Measurements from ENCODE around the gene DSC2. TPM values are rescaled to one million over a fixed set of nuclear protein-coding genes. Genes with fewer than 3 reads are reported as not detected.
"Not testable (repeated sequence)": the region's sequence is repeated elsewhere in the genome, so short reads cannot be mapped to it uniquely, and the experiment has no call there.

DSC2 gene
- total and polyA plus RNA-seq, 2 donors (not counting 1 experiment from before 2014, with no cell fraction given) = under 0.01 TPM; not detected in 1

DNA sequence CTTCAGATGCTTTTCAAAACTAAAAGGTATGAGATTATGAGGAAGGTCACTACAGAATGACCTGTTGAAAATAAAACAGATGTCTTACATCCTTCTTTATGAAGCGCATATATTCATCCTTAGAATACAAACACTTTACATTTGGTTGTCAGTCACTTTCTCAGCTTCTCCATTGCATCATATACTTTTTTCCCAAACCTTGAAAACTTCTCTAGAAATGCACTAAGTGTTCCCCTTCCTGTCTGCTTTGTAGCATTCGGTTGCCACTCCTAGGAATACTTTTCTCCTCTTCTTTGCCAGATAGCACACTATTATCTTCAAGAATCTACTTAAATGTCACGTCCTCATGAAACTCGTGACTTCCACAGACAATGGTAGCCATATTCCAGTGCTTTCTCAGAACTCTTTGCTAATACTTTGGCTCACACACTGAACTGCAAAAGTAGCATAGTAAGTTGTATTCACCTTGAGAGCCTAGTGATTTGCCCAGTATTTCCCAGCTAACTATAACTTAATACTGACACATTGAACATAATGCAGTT, 32.8 kb upstream of the DSC2 start:
- Histone ChIP-seq H4K20me1 (ENCODE audit: control insufficient read depth, extremely low read depth, insufficient read depth, low read length) (no peaks in the 10 kb centered on the region), H3K4me1 (ENCODE audit: control insufficient read depth, extremely low read depth, insufficient read depth, low read length) (no peaks in the 10 kb centered on the region), H3K27ac (ENCODE audit: insufficient read depth, low read length) (no peak overlapping the region), H3K9me3 (ENCODE audit: control insufficient read depth, insufficient read depth, low read depth, low read length) (no peaks in the 10 kb centered on the region), H3K27me3 (ENCODE audit: control insufficient read depth, insufficient read depth, low read length) (no peaks in the 10 kb centered on the region), H3K4me2 (ENCODE audit: extremely low read depth, insufficient read depth, low read length) (no peak overlapping the region), H3K79me2 (ENCODE audit: control insufficient read depth, insufficient read depth, low read length) (no peaks in the 10 kb centered on the region), H3K9ac (ENCODE audit: insufficient read depth, low read length) (no peak overlapping the region), H3K36me3 (ENCODE audit: control insufficient read depth, insufficient read depth, low read length) (no peaks in the 10 kb centered on the region), H3K4me3 (replicated peaks in 1 of 4; ENCODE audit: control extremely low read depth in 1 of 4, insufficient read depth in 1 of 4, low read depth in 3 of 4, low read length in 4 of 4) (no peak overlapping the region), H2AFZ (ENCODE audit: low read length) (no peak overlapping the region)
- TF ChIP-seq, protein P1, sequence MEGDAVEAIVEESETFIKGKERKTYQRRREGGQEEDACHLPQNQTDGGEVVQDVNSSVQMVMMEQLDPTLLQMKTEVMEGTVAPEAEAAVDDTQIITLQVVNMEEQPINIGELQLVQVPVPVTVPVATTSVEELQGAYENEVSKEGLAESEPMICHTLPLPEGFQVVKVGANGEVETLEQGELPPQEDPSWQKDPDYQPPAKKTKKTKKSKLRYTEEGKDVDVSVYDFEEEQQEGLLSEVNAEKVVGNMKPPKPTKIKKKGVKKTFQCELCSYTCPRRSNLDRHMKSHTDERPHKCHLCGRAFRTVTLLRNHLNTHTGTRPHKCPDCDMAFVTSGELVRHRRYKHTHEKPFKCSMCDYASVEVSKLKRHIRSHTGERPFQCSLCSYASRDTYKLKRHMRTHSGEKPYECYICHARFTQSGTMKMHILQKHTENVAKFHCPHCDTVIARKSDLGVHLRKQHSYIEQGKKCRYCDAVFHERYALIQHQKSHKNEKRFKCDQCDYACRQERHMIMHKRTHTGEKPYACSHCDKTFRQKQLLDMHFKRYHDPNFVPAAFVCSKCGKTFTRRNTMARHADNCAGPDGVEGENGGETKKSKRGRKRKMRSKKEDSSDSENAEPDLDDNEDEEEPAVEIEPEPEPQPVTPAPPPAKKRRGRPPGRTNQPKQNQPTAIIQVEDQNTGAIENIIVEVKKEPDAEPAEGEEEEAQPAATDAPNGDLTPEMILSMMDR (conservative IDR thresholded peaks at IDR 0.05 in 1 of 2, IDR thresholded peaks at IDR 0.05 in 1 of 2; ENCODE audit: low read depth in 1 of 2, low read length in 2 of 2) = no peak
- no peak for TF ChIP-seq EZH2 (IDR thresholded peaks at IDR 0.05; ENCODE audit: low read length, missing control alignments)
- DNase-seq (ENCODE audit: low read depth in 2 of 2) = no peak

DNA sequence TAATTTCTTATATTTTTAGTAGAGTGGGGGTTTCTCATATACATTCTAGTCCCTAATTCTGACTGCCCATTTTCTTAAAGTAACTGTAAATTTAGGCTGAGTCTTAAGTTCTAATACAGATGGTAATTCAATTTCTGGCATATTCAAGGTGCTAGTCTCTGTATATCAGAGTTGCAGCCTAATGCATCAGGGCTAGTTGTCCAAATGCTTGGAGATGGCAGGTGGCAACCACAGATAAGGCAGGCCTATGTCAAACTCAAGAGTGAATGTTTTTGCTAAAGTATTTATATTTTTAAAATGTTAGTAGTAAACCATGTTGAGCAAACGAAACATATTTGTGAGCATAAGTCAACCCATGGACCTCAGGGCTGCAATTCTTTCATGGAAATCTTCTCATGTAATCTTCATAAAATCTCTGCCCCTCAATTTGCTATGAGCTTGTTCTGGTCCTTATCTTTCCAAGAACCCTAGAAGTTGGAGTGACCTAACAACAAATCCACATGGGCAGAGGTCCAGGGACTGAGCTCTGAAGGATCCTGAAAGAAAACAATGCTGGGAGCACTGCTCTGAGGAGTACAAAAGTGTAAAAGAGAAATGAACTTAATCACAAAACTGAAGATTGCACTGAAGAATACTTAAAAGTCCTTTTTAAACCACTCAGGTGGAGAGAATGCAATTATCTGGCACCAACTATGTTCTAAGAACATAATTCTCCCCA, 27.3 kb upstream of the DSC2 start:
- Histone ChIP-seq H3K4me3 (replicated peaks in 1 of 4; ENCODE audit: control extremely low read depth in 1 of 4, insufficient read depth in 1 of 4, low read depth in 3 of 4, low read length in 4 of 4) (no peak overlapping the region), H2AFZ (ENCODE audit: low read length) (no peak overlapping the region), H3K9me3 (ENCODE audit: control insufficient read depth, insufficient read depth, low read depth, low read length) (no peaks in the 10 kb centered on the region), H3K4me2 (ENCODE audit: extremely low read depth, insufficient read depth, low read length) (no peak overlapping the region), H3K36me3 (ENCODE audit: control insufficient read depth, insufficient read depth, low read length) (no peaks in the 10 kb centered on the region), H3K9ac (ENCODE audit: insufficient read depth, low read length) (no peak overlapping the region), H4K20me1 (ENCODE audit: control insufficient read depth, extremely low read depth, insufficient read depth, low read length) (no peaks in the 10 kb centered on the region), H3K4me1 (ENCODE audit: control insufficient read depth, extremely low read depth, insufficient read depth, low read length) (no peaks in the 10 kb centered on the region), H3K79me2 (ENCODE audit: control insufficient read depth, insufficient read depth, low read length) (no peaks in the 10 kb centered on the region), H3K27ac (ENCODE audit: insufficient read depth, low read length) (no peak overlapping the region), H3K27me3 (ENCODE audit: control insufficient read depth, insufficient read depth, low read length) (no peaks in the 10 kb centered on the region)
- DNase-seq (ENCODE audit: low read depth in 2 of 2) = no peak
- TF ChIP-seq, protein P1 (conservative IDR thresholded peaks at IDR 0.05 in 1 of 2, IDR thresholded peaks at IDR 0.05 in 1 of 2; ENCODE audit: low read depth in 1 of 2, low read length in 2 of 2) = no peak
- no peak for TF ChIP-seq EZH2 (IDR thresholded peaks at IDR 0.05; ENCODE audit: low read length, missing control alignments)

DNA sequence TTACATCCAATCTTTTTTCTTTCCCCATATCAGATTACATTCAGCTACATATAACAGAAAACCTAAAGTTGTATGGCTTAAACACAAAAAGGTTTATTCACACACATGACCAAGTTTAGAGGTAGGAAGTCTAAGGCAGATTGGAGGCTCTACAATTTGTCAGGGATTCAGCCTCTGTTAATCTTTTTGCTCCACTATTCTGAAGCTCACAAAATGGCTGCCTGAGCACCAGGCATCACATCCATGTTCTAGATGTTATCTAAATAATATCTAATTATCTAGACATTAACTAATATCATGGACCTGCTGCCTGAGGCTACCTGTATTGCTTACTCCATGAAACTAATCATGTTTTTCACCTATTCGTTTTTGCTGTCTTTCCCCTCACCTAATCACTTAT, 23.7 kb upstream of the DSC2 start:
- H3K79me2 ChIP-seq (ENCODE audit: control insufficient read depth, insufficient read depth, low read length) = no peaks in the 10 kb centered on the region
- H3K9me3 ChIP-seq (ENCODE audit: control insufficient read depth, insufficient read depth, low read depth, low read length) = no peaks in the 10 kb centered on the region
- TF ChIP-seq, protein P1 (conservative IDR thresholded peaks at IDR 0.05 in 1 of 2, IDR thresholded peaks at IDR 0.05 in 1 of 2; ENCODE audit: low read depth in 1 of 2, low read length in 2 of 2) = no peak

DNA sequence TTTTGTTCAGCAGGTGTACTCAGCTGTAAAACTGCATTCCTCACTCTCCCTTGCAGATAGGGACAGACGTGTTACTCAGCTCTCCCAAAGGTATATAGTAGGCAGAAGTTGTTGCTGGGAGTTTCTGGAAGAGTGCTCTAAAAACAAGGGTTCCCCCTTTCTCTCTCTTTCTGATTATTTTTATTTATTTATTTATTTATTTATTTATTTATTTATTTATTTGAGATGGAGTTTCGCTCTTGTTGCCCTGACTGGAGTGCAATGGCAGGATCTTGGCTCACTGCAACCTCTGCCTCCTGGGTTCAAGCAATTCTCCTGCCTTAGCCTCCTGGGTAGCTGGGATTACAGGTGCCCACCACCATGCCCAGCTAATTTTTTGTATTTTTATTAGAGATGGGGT, 20.9 kb upstream of the DSC2 start:
- H3K4me3 ChIP-seq (replicated peaks in 1 of 4; ENCODE audit: control extremely low read depth in 1 of 4, insufficient read depth in 1 of 4, low read depth in 3 of 4, low read length in 4 of 4); H3K27me3 ChIP-seq (ENCODE audit: control insufficient read depth, insufficient read depth, low read length); H3K79me2 ChIP-seq (ENCODE audit: control insufficient read depth, insufficient read depth, low read length); H3K4me1 ChIP-seq (ENCODE audit: control insufficient read depth, extremely low read depth, insufficient read depth, low read length); H3K36me3 ChIP-seq (ENCODE audit: control insufficient read depth, insufficient read depth, low read length); DNase-seq (ENCODE audit: low read depth in 2 of 2); H3K9ac ChIP-seq (ENCODE audit: insufficient read depth, low read length); H4K20me1 ChIP-seq (ENCODE audit: control insufficient read depth, extremely low read depth, insufficient read depth, low read length); H3K9me3 ChIP-seq (ENCODE audit: control insufficient read depth, insufficient read depth, low read depth, low read length); H3K27ac ChIP-seq (ENCODE audit: insufficient read depth, low read length); H3K4me2 ChIP-seq (ENCODE audit: extremely low read depth, insufficient read depth, low read length); H2AFZ ChIP-seq (ENCODE audit: low read length): not testable (repeated sequence)

More for the DNA sequence above, 23.7 kb upstream of the DSC2 start:
- no peak for DNase-seq (ENCODE audit: low read depth in 2 of 2)
- H3K9ac ChIP-seq (ENCODE audit: insufficient read depth, low read length) = no peak overlapping the region
- H2AFZ ChIP-seq (ENCODE audit: low read length) = no peak overlapping the region
- H3K4me1 ChIP-seq (ENCODE audit: control insufficient read depth, extremely low read depth, insufficient read depth, low read length) = no peaks in the 10 kb centered on the region
- no peaks in the 10 kb centered on the region for H3K36me3 ChIP-seq (ENCODE audit: control insufficient read depth, insufficient read depth, low read length)
- H3K4me2 ChIP-seq (ENCODE audit: extremely low read depth, insufficient read depth, low read length) = no peak overlapping the region
- H3K4me3 ChIP-seq (replicated peaks in 1 of 4; ENCODE audit: control extremely low read depth in 1 of 4, insufficient read depth in 1 of 4, low read depth in 3 of 4, low read length in 4 of 4) = no peak overlapping the region
- no peak overlapping the region for H3K27ac ChIP-seq (ENCODE audit: insufficient read depth, low read length)
- H3K27me3 ChIP-seq (ENCODE audit: control insufficient read depth, insufficient read depth, low read length) = no peaks in the 10 kb centered on the region
- H4K20me1 ChIP-seq (ENCODE audit: control insufficient read depth, extremely low read depth, insufficient read depth, low read length) = no peaks in the 10 kb centered on the region
